ENCODE data around the gene ADGRD2. TPM values are rescaled to one million over a fixed set of nuclear protein-coding genes. Genes with fewer than 3 reads are reported as not detected.

ADGRD2 gene
- total RNA-seq, 4 donors from 2014 or later, result not detected

- ATAC-seq (ENCODE audit: low FRiP score) (peak; percentile 5), DNase-seq (ENCODE audit: low spot score) (no peak)
- TF ChIP-seq, protein P1, sequence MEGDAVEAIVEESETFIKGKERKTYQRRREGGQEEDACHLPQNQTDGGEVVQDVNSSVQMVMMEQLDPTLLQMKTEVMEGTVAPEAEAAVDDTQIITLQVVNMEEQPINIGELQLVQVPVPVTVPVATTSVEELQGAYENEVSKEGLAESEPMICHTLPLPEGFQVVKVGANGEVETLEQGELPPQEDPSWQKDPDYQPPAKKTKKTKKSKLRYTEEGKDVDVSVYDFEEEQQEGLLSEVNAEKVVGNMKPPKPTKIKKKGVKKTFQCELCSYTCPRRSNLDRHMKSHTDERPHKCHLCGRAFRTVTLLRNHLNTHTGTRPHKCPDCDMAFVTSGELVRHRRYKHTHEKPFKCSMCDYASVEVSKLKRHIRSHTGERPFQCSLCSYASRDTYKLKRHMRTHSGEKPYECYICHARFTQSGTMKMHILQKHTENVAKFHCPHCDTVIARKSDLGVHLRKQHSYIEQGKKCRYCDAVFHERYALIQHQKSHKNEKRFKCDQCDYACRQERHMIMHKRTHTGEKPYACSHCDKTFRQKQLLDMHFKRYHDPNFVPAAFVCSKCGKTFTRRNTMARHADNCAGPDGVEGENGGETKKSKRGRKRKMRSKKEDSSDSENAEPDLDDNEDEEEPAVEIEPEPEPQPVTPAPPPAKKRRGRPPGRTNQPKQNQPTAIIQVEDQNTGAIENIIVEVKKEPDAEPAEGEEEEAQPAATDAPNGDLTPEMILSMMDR (IDR thresholded peaks at IDR 0.05), result no peak
Observed at GRCh38 chr9:124414612-124415011, 35.6 kb upstream of the ADGRD2 start.

DNA sequence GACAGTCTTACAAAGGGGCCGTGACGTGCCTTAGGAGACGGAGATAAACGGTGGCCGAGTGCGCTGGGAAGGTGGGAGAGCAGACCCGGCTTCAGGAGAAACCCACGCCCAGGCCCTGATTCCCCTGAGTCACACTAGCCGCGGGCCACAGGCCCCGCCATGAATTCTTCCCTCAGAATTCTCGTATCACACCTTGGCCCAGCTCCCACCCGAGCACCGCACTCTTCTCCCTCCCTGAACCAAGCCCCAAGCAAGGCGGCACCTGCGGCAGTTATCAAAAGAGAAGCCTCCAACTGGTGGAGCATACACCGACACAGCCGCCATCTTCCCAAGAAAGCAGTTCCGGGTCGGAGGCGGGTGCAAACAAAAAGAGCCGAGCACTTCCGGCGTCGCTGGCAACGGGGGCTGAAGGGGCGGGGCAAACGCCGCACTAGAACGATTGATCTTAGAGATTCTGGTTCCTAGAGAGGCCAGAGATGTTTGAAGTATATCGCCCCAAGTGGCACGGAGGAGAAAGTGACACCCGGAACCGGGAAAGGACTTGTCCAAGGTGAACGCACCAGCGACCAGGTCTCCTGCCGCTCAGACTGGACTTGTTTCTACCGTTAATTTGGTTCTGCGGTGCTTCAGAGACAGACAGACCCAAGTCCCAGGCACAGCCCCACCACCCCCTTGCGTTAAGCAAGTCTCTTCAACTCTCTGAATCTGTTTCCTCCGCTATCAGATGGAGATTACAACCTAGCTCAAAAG is 35.0 kb upstream of the ADGRD2 start, which contains the start of gene PSMB7:
PSMB7 (minus strand) TSS at position 341 of the 750 bp plus-strand sequence; CDS start at position 324, 17 bp downstream.
- DNase-seq (ENCODE audit: low spot score), result peak; percentile 88
- peak; percentile 92 for ATAC-seq (ENCODE audit: low FRiP score)
- TF ChIP-seq, protein P1 (IDR thresholded peaks at IDR 0.05), result peak in 1 of 3 donors; percentile 22

DNA sequence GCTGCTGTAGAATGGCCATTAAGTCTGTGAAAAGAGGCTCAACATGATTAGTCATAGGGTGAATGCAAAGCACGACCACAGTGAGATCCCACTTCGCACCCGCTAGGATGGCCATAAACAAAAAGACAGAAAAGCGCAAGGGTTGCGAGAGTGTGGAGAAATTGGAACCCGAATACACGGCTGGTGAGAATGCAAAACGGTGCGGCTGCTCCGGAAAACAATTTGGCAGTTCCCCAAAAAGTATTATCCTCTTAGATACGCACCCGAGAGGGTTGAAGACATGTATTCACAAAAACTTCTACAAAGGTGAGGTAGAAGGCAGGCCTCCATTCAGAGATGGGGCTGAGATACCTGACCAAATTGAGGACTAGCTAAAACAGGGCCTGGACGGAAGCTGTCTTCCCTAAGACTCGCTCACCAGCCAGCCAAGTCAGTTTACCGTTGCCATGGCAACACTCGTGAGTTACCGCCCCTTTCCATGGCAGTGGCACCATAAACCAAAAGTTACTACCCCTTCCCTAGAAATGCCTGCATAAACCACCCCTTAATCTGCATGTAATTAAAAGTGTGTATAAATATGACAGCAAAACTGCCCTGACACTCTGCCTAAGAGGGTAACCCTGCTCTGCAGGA is 34.3 kb upstream of the ADGRD2 start:
- TF ChIP-seq, protein P1 (IDR thresholded peaks at IDR 0.05), result no peak
- no peak for ATAC-seq (ENCODE audit: low FRiP score)
- no peak for DNase-seq (ENCODE audit: low spot score)

DNA sequence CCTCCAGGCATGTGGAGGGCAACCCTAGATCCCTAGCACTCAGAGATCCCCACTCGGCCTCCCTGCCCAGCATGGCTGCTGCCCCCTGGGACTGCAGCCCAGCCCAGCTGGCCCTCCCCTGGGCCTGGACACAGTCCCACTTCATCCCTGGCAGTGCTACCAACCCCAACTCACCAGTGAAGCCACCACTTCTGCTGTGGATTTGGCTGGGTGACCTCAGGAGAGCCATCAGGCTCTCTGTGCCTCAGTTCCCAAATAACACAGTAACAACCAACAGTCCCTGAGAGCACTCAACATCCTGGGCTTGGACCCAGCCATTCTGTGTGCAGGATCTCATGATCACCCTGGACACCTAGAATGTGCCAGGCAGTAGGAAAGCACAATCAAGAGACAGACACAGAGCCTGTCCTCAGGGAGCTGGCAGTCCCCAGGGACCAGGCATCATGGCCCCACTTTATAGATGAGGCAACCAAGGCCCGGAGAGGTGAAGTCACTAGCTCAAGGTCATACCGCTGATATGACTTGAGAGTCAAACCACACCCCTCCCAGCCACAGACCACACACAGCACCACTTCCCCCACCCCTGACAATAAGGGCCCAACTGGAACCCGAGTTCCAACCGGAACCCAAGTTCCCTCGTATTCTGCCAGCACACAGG is 30.3 kb upstream of the ADGRD2 start:
- no peak for DNase-seq (ENCODE audit: low spot score)
- TF ChIP-seq, protein P1 (IDR thresholded peaks at IDR 0.05), result no peak
- no peak for ATAC-seq (ENCODE audit: low FRiP score)

GRCh38 chr9:124420991-124421543 is 29.2 kb upstream of the ADGRD2 start:
- DNase-seq (ENCODE audit: low spot score), result no peak
- no peak for ATAC-seq (ENCODE audit: low FRiP score)

DNA sequence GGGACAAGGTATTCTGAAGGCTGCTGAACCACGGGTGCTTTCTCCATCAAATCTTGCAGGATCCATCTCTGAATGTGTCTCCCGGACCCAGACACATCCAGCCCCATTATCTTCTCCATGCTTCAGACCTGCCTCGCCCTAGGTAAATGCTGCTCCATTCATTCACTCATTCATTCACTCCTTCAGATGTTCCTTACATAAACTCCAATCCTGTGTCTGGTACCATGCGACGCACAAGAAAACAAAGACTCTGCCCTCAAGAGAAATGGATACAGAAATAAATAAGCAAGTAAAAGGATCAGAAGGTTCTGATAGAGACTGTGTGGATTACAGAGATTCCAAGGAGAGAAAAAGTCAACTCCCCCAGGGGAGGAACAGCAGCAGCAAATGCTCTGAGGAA is 27.1 kb upstream of the ADGRD2 start:
- TF ChIP-seq, protein P1 (IDR thresholded peaks at IDR 0.05), result no peak
- no peak for DNase-seq (ENCODE audit: low spot score)

More at GRCh38 chr9:124420991-124421543, 29.2 kb upstream of the ADGRD2 start:
- TF ChIP-seq, protein P1 (IDR thresholded peaks at IDR 0.05), result no peak

More for the DNA sequence above, 27.1 kb upstream of the ADGRD2 start:
- ATAC-seq (ENCODE audit: low FRiP score), result no peak

All from omental fat pad (tissue), 4 donors.